Heart right ventricle (tissue), 16 donors: Measurements from ENCODE around the gene RBM5. TPM values are rescaled to one million over a fixed set of nuclear protein-coding genes. Genes with fewer than 3 reads are reported as not detected.
A peak's percentile ranks its signal among the peaks of the same experiment; 100 is the strongest.

ENCODE experiments used
- ATAC-seq, 8 donors: fragments of 200-7000 bp; cut with Tn5 transposase; one replicate each; pipeline ENCODE4 v1.9.1; 2020; ENCODE audit warnings: mild to moderate bottlenecking in 8 of 8, moderate library complexity in 8 of 8, moderate number of reproducible peaks in 1 of 8
- DNase-seq, 2 donors: peaks; one replicate each; pipeline ENCODE4 v3.0.0-alpha.2; 2020
- H3K27ac ChIP-seq, 10 donors: fragments of 200-600 bp; sonication (generic) in 2 of 10; one replicate each; pipeline versions ENCODE4 v1.5.0 to v1.8.0; 2020 to 2022; ENCODE audit warnings: mild to moderate bottlenecking in 3 of 10
- H3K27me3 ChIP-seq, 7 donors: fragments of 200-600 bp; one replicate each; pipeline ENCODE4 v1.8.0; 2021 to 2022; ENCODE audit warnings: mild to moderate bottlenecking in 2 of 7
- H3K36me3 ChIP-seq, 9 donors: fragments of 200-600 bp; sonication (generic) in 1 of 9; one replicate each; pipeline versions ENCODE4 v1.5.0 to v1.8.0; 2020 to 2022; ENCODE audit warnings: mild to moderate bottlenecking in 2 of 9
- H3K4me1 ChIP-seq, 9 donors: fragments of 200-600 bp; sonication (generic) in 1 of 9; one replicate each; pipeline versions ENCODE4 v1.5.0 to v1.8.0; 2020 to 2022; ENCODE audit warnings: mild to moderate bottlenecking in 4 of 9
- H3K4me3 ChIP-seq, 10 donors: fragments of 200-600 bp; sonication (generic) in 2 of 10; one replicate each; pipeline versions ENCODE4 v1.5.0 to v1.8.0; 2020 to 2022; ENCODE audit warnings: mild to moderate bottlenecking in 7 of 10, moderate library complexity in 2 of 10
- H3K9me3 ChIP-seq, 11 donors: fragments of 200-600 bp in 10 of 11; sonication (generic) in 2 of 11; one replicate each; pipeline versions ENCODE4 v1.5.0 to v1.8.0; 2013 to 2022; ENCODE audit warnings: mild to moderate bottlenecking in 2 of 11, control low read depth in 1 of 11, moderate library complexity in 1 of 11
- WGBS, 2 donors: extraction: QIAGEN DNeasy Blood & Tissue Kit; methylation state at CpG; one replicate each; pipeline ENCODE4 v1.1.7; 2013; ENCODE audit warnings: inconsistent platforms in 1 of 2; 5-methylcytosine and 5-hydroxymethylcytosine counted together
- intact Hi-C, 10 donors: fragments of 100-400 bp; cut with DNase I; formaldehyde crosslinking; loops; one replicate each; pipeline versions ENCODE4 v1.11.1 to v1.14.2; 2022
- polyA plus RNA-seq, 2 donors: library from polyadenylated mRNA; stranded (reverse); fragments of 200-250 nt; gene quantifications; one replicate each; pipeline ENCODE4 v1.2.3, GENCODE V29; 2013
- total RNA-seq, 10 donors: library from RNA; stranded (reverse); fragmentation: NEBNext Ultra II Directional in 3 of 10; extraction: Animal tissue kit (Norgen Biotek cat#: 25700) in 3 of 10; gene quantifications; one replicate each; pipeline versions ENCODE4 v1.2.1 to v1.2.4, GENCODE V29; 2021 to 2023
- TF ChIP-seq, protein P1 (sequence below), 9 donors: fragments of 200-600 bp; sonication (generic) in 2 of 9; IDR thresholded peaks; one replicate each; pipeline versions ENCODE4 v1.5.0 to v1.8.0; 2021 to 2022; ENCODE audit warnings: antibody characterized with exemption in 9 of 9, mild to moderate bottlenecking in 5 of 9, moderate library complexity in 1 of 9
- donor health status: Arrhythmogenic right ventricular cardiomyopathy.
- donor health status: ischemic (EF 13 %, LVEDD 7.1; RV severe dilation, severe dysfunction).
- donor health status: healthy with polysubstance abuse.
- donor health status: DM: no; HTN: yes; CAD: no.
- donor health status: DM: no; HTN: no; CAD: no.
- donor health status: ischemic (EF 25% LVEDD 6.9; RV normal size, moderate dysfunction).
- donor health status: ischemic (EF 25% LVEDD 5.7; RV mildly dilated, moderate dysfunction).
- donor health status: healthy.
- donor health status: DM: yes; HTN: yes; CAD: no.
- donor health status: Ischemic cardiomyopathy.
- donor health status: ischemic (EF 35%, LVEDD 5.7; RV mildly dilated, moderate dysfunction).
- donor health status: nonischemic (EF 11% LVEDD 7.7; RV severe dilation, severe dysfunction).
- donor health status: DM: yes; HTN: yes; CAD: no.
- donor health status: PGD.
- donor health status: ischemic (EF 29% LVEDD 5.4; RV normal size, mild dysfunction).
- donor health status: nonischemic (EF 23%, LVEDD 6.1; RV moderate dilation, normal function).

The RBM5 gene
- total and polyA plus RNA-seq, 12 donors = 30.2 to 86.3 (median 56.8) TPM

- TF ChIP-seq, protein P1, sequence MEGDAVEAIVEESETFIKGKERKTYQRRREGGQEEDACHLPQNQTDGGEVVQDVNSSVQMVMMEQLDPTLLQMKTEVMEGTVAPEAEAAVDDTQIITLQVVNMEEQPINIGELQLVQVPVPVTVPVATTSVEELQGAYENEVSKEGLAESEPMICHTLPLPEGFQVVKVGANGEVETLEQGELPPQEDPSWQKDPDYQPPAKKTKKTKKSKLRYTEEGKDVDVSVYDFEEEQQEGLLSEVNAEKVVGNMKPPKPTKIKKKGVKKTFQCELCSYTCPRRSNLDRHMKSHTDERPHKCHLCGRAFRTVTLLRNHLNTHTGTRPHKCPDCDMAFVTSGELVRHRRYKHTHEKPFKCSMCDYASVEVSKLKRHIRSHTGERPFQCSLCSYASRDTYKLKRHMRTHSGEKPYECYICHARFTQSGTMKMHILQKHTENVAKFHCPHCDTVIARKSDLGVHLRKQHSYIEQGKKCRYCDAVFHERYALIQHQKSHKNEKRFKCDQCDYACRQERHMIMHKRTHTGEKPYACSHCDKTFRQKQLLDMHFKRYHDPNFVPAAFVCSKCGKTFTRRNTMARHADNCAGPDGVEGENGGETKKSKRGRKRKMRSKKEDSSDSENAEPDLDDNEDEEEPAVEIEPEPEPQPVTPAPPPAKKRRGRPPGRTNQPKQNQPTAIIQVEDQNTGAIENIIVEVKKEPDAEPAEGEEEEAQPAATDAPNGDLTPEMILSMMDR (IDR thresholded peaks at IDR 0.05) = no peak
- Histone ChIP-seq H3K36me3 (no peaks in the 10 kb centered on the region), H3K27ac (peak overlapping the region; percentile 62 to 91 (median 84)), H3K9me3 (no peaks in the 10 kb centered on the region), H3K27me3 (no peaks in the 10 kb centered on the region), H3K4me1 (peaks cover 51 to 100% (median 86%) of the 10 kb centered on the region in 9 donors), H3K4me3 (peak overlapping the region in 3 of 10 donors; percentile 2 to 19 (median 7))
- DNase-seq (peak in 1 of 2 donors; percentile 44), ATAC-seq (peak; percentile 4 to 38 (median 20))
- intact Hi-C loops = no loop called here
- WGBS, 2 donors = 18 to 33% methylated on average over 15 of the region's 15 CpGs
Observed at GRCh38 chr3:50165910-50166538, 77.3 kb downstream of the RBM5 start.

DNA sequence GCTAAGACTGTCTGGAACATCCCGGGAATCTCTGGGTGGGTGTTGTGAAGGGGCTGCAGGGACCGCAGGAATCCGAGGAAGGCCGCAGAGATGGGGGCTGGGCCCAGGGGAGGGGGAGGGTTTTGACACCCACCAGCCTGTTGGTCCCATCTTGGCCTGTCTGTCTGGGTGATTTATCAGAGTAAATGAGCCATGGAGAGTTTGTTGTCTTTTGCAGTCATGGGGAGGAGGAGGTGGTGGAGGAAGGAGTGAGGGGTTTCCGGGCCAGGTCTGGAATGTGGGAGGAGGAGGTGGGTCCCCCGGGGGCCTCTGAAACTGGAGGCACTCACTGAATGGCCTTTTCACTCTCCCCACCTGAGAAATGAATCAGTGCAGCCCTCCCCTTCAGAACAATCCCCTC, 77.9 kb downstream of the RBM5 start:
- Histone ChIP-seq H3K27me3 (no peaks in the 10 kb centered on the region), H3K9me3 (no peaks in the 10 kb centered on the region), H3K4me3 (peak overlapping the region in 1 of 10 donors; percentile 2), H3K36me3 (no peaks in the 10 kb centered on the region), H3K4me1 (peaks cover 54 to 100% (median 89%) of the 10 kb centered on the region in 9 donors), H3K27ac (peak overlapping the region; percentile 62 to 91 (median 84))
- DNase-seq (no peak), ATAC-seq (no peak)
- intact Hi-C loops = no loop called here
- 57 to 60% methylated on average over 6 of the region's 6 CpGs for WGBS, 2 donors
- TF ChIP-seq, protein P1 (IDR thresholded peaks at IDR 0.05) = no peak

- H3K27ac ChIP-seq = peak overlapping the region in 9 of 10 donors; percentile 73 to 91 (median 84)
- no peak overlapping the region for H3K4me3 ChIP-seq
- H3K4me1 ChIP-seq = peaks cover 53 to 100% (median 89%) of the 10 kb centered on the region in 9 donors
- no peaks in the 10 kb centered on the region for H3K27me3 ChIP-seq
- no peaks in the 10 kb centered on the region for H3K9me3 ChIP-seq
- no peaks in the 10 kb centered on the region for H3K36me3 ChIP-seq
- TF ChIP-seq, protein P1 (IDR thresholded peaks at IDR 0.05) = no peak
- 65 to 70% methylated on average over 16 of the region's 16 CpGs for WGBS, 2 donors
- ATAC-seq = no peak
- intact Hi-C loops = no loop called here
- DNase-seq = no peak
Observed at GRCh38 chr3:50167069-50167840, 78.5 kb downstream of the RBM5 start.

- ATAC-seq (no peak), DNase-seq (no peak)
- H3K36me3 ChIP-seq = no peaks in the 10 kb centered on the region
- TF ChIP-seq, protein P1 (IDR thresholded peaks at IDR 0.05) = no peak
- H3K4me3 ChIP-seq = no peak overlapping the region
- H3K27me3 ChIP-seq = no peaks in the 10 kb centered on the region
- H3K9me3 ChIP-seq = no peaks in the 10 kb centered on the region
- intact Hi-C loops = no loop called here
- H3K4me1 ChIP-seq = peaks cover 55 to 100% (median 90%) of the 10 kb centered on the region in 9 donors
- H3K27ac ChIP-seq = peak overlapping the region in 9 of 10 donors; percentile 73 to 91 (median 84)
- 83 to 85% methylated on average over 7 of the region's 7 CpGs for whole genome bisulfite sequencing, 2 donors
Observed at GRCh38 chr3:50167841-50168209, 79.1 kb downstream of the RBM5 start.
